Measurements from ENCODE around the gene SIPA1.

DNA sequence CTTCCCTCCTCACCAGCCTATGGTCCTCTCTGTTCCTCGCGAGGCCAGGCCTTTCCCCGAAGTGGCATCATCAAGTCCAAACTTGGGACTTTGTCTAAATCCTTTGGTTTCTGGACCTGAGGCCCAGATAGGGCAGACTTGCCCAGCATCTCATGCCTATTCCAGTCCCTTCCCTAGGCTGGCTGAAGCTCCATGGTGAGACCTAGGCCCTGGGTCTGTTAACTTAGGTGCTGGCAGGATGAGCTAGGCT, 13.4 kb downstream of the SIPA1 start:
- TF ChIP-seq, protein P1, sequence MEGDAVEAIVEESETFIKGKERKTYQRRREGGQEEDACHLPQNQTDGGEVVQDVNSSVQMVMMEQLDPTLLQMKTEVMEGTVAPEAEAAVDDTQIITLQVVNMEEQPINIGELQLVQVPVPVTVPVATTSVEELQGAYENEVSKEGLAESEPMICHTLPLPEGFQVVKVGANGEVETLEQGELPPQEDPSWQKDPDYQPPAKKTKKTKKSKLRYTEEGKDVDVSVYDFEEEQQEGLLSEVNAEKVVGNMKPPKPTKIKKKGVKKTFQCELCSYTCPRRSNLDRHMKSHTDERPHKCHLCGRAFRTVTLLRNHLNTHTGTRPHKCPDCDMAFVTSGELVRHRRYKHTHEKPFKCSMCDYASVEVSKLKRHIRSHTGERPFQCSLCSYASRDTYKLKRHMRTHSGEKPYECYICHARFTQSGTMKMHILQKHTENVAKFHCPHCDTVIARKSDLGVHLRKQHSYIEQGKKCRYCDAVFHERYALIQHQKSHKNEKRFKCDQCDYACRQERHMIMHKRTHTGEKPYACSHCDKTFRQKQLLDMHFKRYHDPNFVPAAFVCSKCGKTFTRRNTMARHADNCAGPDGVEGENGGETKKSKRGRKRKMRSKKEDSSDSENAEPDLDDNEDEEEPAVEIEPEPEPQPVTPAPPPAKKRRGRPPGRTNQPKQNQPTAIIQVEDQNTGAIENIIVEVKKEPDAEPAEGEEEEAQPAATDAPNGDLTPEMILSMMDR (conservative IDR thresholded peaks at IDR 0.05 in 1 of 2, IDR thresholded peaks at IDR 0.05 in 1 of 2; ENCODE audit: extremely low read depth in 1 of 2, insufficient read depth in 1 of 2, low read depth in 1 of 2, low read length in 2 of 2), result no peak
- TF ChIP-seq EZH2 (IDR thresholded peaks at IDR 0.05; ENCODE audit: borderline replicate concordance, low read length), result no peak
